Neural progenitor cell (in vitro differentiated cells): ENCODE data around the gene ERC2. TPM values are rescaled to one million over a fixed set of nuclear protein-coding genes. Genes with fewer than 3 reads are reported as not detected.

Experiments used
- DNase-seq: peaks from one replicate; pipeline ENCODE4 v3.0.0-alpha.2; 2016; ENCODE audit warnings: low spot score
- H2AFZ ChIP-seq: fragments of 200-600 bp; sonication (generic); replicated peaks from 2 replicates; pipeline ENCODE4 v1.6.1; 2016; ENCODE audit warnings: antibody characterized with exemption
- H3F3A ChIP-seq: fragments of 200-600 bp; sonication (generic); 2 replicates; pipeline ENCODE4 v1.6.1; 2016; ENCODE audit warnings: antibody characterized with exemption, low read depth
- H3K27ac ChIP-seq: fragments of 200-600 bp; sonication (generic); 2 replicates; pipeline ENCODE4 v1.5.1; 2016; ENCODE audit warnings: mild to moderate bottlenecking
- H3K27me3 ChIP-seq: fragments of 200-600 bp; sonication (generic); 2 replicates; pipeline ENCODE4 v1.6.1; 2016; ENCODE audit warnings: mild to moderate bottlenecking, moderate library complexity
- H3K36me3 ChIP-seq: fragments of 200-600 bp; sonication (generic); 2 replicates; pipeline ENCODE4 v1.5.1; 2016
- H3K4me1 ChIP-seq: fragments of 200-600 bp; sonication (generic); 2 replicates; pipeline ENCODE4 v1.6.1; 2016; ENCODE audit warnings: mixed run types
- H3K4me2 ChIP-seq: fragments of 200-600 bp; sonication (generic); 2 replicates; pipeline ENCODE4 v1.6.1; 2016
- H3K4me3 ChIP-seq: fragments of 200-600 bp; sonication (generic); 2 replicates; pipeline ENCODE4 v1.5.1; 2016
- H3K79me2 ChIP-seq: fragments of 200-600 bp; sonication (generic); 2 replicates; pipeline ENCODE4 v1.6.1; 2016; ENCODE audit warnings: low read depth
- H3K9ac ChIP-seq: fragments of 200-600 bp; sonication (generic); 2 replicates; pipeline ENCODE4 v1.6.1; 2016
- H3K9me3 ChIP-seq: fragments of 200-600 bp; sonication (generic); 2 replicates; pipeline ENCODE4 v1.5.1; 2016; ENCODE audit warnings: low read depth
- H4K20me1 ChIP-seq: fragments of 200-600 bp; sonication (generic); 2 replicates; pipeline ENCODE4 v1.6.1; 2016; ENCODE audit warnings: low read depth
- H3K27ac Mint-ChIP-seq: 3 replicates; pipeline ENCODE4 v1.8.0; 2021; ENCODE audit warnings: mixed read lengths
- H3K27me3 Mint-ChIP-seq: 2 replicates; pipeline ENCODE4 v1.8.0; 2022; ENCODE audit warnings: low read depth, mild to moderate bottlenecking, inconsistent platforms, moderate library complexity, mixed read lengths; ENCODE audit not compliant: insufficient read depth
- H3K36me3 Mint-ChIP-seq: 3 replicates; pipeline ENCODE4 v1.8.0; 2021; ENCODE audit warnings: mixed read lengths
- H3K4me1 Mint-ChIP-seq: 3 replicates; pipeline ENCODE4 v1.8.0; 2021; ENCODE audit warnings: mixed read lengths
- H3K4me3 Mint-ChIP-seq: 3 replicates; pipeline ENCODE4 v1.8.0; 2021; ENCODE audit warnings: mild to moderate bottlenecking, moderate library complexity, mixed read lengths
- H3K9me3 Mint-ChIP-seq: 3 replicates; pipeline ENCODE4 v1.8.0; 2020; ENCODE audit warnings: mixed read lengths
- EZH2 ChIP-seq: fragments of 200-600 bp; sonication (generic); IDR thresholded peaks from 2 replicates; pipeline ENCODE4 v1.6.1; 2017; ENCODE audit warnings: antibody characterized with exemption, mild to moderate bottlenecking, moderate library complexity
- EZH2phosphoT487 ChIP-seq: fragments of 200-600 bp; sonication (generic); IDR thresholded peaks from 2 replicates; pipeline ENCODE4 v1.6.1; 2017; ENCODE audit warnings: antibody characterized with exemption
- total RNA-seq: library from RNA; depleted of rRNA; stranded (reverse); fragments of >200 nt; gene quantifications from 2 replicates; pipeline ENCODE4 v1.2.3, GENCODE V29; 2015; ENCODE audit warnings: low replicate concordance
- TF ChIP-seq, protein P1 (sequence below): fragments of 200-600 bp; sonication (generic); IDR thresholded peaks from 2 replicates; pipeline ENCODE4 v1.5.1; 2017; ENCODE audit warnings: antibody characterized with exemption, mild to moderate bottlenecking

Gene ERC2
- total RNA-seq, 1 donor from 2014 or later, result 24.8 TPM

DNA sequence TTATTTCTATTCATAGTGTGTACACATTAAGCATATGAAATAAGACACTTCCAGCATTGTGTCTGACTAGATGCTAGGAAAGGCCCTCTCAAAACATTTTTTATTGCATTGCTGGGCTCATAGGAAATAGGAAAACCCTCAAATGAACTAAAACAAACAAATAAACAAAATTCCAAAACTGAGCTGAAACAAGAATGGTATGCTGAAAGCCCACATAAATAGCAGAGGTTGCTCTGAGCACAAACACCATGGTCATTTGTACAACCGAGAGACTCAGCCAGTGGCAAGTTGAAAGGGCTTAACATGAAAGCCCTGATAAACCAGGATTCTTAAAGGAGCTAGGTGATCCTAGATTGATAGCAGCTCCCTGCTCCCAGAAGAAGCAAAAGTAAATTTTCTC, 671.2 kb downstream of the ERC2 start:
- Histone ChIP-seq H3K4me3 (no peak overlapping the region), H3F3A (no peaks in the 10 kb centered on the region), H3K9ac (no peak overlapping the region), H3K27ac (no peak overlapping the region), H3K79me2 (no peaks in the 10 kb centered on the region), H3K4me2 (no peak overlapping the region), H3K4me1 (no peaks in the 10 kb centered on the region), H3K36me3 (no peaks in the 10 kb centered on the region), H4K20me1 (no peaks in the 10 kb centered on the region), H3K9me3 (no peaks in the 10 kb centered on the region), H2AFZ (no peak overlapping the region), H3K27me3 (no peaks in the 10 kb centered on the region)
- TF ChIP-seq EZH2phosphoT487 (no peak), EZH2 (no peak)
- TF ChIP-seq, protein P1, sequence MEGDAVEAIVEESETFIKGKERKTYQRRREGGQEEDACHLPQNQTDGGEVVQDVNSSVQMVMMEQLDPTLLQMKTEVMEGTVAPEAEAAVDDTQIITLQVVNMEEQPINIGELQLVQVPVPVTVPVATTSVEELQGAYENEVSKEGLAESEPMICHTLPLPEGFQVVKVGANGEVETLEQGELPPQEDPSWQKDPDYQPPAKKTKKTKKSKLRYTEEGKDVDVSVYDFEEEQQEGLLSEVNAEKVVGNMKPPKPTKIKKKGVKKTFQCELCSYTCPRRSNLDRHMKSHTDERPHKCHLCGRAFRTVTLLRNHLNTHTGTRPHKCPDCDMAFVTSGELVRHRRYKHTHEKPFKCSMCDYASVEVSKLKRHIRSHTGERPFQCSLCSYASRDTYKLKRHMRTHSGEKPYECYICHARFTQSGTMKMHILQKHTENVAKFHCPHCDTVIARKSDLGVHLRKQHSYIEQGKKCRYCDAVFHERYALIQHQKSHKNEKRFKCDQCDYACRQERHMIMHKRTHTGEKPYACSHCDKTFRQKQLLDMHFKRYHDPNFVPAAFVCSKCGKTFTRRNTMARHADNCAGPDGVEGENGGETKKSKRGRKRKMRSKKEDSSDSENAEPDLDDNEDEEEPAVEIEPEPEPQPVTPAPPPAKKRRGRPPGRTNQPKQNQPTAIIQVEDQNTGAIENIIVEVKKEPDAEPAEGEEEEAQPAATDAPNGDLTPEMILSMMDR, result no peak
- Mint-ChIP-seq H3K36me3 (no peaks in the 10 kb centered on the region), H3K4me1 (no peaks in the 10 kb centered on the region), H3K9me3 (peaks cover 7% of the 10 kb centered on the region), H3K4me3 (no peak overlapping the region), H3K27ac (no peak overlapping the region), H3K27me3 (peaks cover 2% of the 10 kb centered on the region)
- no peak for DNase-seq

DNA sequence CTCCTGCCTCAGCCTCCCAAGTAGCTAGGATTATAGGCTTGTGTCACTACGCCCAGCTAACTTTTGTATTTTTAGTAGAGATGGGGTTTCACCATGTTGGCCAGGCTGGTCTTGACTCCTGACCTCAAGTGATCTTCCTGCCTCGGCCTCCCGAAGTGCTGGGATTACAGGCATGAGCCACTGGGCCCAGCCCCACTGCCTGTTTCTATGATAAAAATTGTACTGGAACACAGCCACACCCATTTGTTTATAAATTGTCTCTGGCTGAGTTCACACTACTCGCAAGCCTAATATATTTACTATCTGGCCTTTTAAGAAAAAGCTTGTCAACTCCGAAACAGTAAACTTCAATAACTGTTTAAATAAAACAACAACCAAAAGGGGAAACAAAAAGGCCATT, 671.7 kb downstream of the ERC2 start:
- no peak for TF ChIP-seq EZH2phosphoT487
- no peak for TF ChIP-seq EZH2
- TF ChIP-seq, protein P1, result no peak
- H3K27ac ChIP-seq, result no peak overlapping the region
- no peaks in the 10 kb centered on the region for H3K9me3 ChIP-seq
- no peak overlapping the region for H3K4me3 ChIP-seq
- Mint-ChIP-seq H3K36me3 (no peaks in the 10 kb centered on the region), H3K27me3 (peaks cover 2% of the 10 kb centered on the region), H3K9me3 (peaks cover 7% of the 10 kb centered on the region), H3K4me3 (no peak overlapping the region), H3K27ac (no peak overlapping the region), H3K4me1 (peaks cover 4% of the 10 kb centered on the region)
- no peaks in the 10 kb centered on the region for H3K27me3 ChIP-seq
- H3F3A ChIP-seq, result no peaks in the 10 kb centered on the region
- no peaks in the 10 kb centered on the region for H4K20me1 ChIP-seq
- DNase-seq, result no peak
- no peaks in the 10 kb centered on the region for H3K36me3 ChIP-seq
- no peak overlapping the region for H2AFZ ChIP-seq
- no peak overlapping the region for H3K4me2 ChIP-seq
- H3K4me1 ChIP-seq, result no peaks in the 10 kb centered on the region
- H3K79me2 ChIP-seq, result no peaks in the 10 kb centered on the region
- H3K9ac ChIP-seq, result no peak overlapping the region

DNA sequence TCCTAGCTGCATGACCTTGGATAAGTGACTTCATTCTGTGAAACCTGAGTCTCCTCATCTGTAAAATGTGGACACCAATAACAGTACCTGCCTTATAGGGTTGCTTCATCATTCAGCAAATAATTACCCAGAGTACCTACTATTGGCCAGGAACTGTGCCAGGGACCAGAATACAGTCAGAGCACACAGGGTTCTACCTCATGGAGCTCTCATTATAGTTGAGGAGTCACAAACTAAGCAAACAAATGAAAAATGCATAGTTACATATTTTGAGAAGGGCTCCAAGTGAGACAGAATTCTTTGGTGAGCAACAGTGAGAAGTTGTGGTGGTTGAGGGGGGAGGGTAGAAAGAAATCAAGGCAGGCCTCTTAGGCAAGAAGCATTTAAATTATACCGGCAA, 672.5 kb downstream of the ERC2 start:
- peaks cover 2% of the 10 kb centered on the region for H3K27me3 Mint-ChIP-seq
- no peak for DNase-seq

More for the DNA sequence above, 672.5 kb downstream of the ERC2 start:
- H3K4me3 Mint-ChIP-seq, result no peak overlapping the region
- H3K9me3 Mint-ChIP-seq, result peaks cover 7% of the 10 kb centered on the region
- Histone ChIP-seq H4K20me1 (no peaks in the 10 kb centered on the region), H3K9ac (no peak overlapping the region), H3K4me2 (no peak overlapping the region), H3F3A (no peaks in the 10 kb centered on the region), H3K4me1 (no peaks in the 10 kb centered on the region), H3K27ac (no peak overlapping the region), H3K4me3 (no peak overlapping the region), H3K36me3 (no peaks in the 10 kb centered on the region), H3K79me2 (no peaks in the 10 kb centered on the region), H3K9me3 (no peaks in the 10 kb centered on the region), H2AFZ (no peak overlapping the region), H3K27me3 (no peaks in the 10 kb centered on the region)
- H3K27ac Mint-ChIP-seq, result no peak overlapping the region
- TF ChIP-seq EZH2phosphoT487 (no peak), EZH2 (no peak)
- TF ChIP-seq, protein P1, result no peak
- H3K36me3 Mint-ChIP-seq, result no peaks in the 10 kb centered on the region
- peaks cover 4% of the 10 kb centered on the region for H3K4me1 Mint-ChIP-seq
